GM23338 (cell line): ENCODE measurements around the gene TENM4.

Experiments used
- CREB1 ChIP-seq: fragments of 250-450 bp; sonication (Bioruptor Pico); IDR thresholded peaks from 2 replicates; pipeline ENCODE4 v1.5.0; 2020; ENCODE audit warnings: low read depth, mild to moderate bottlenecking, moderate library complexity
- CTCF ChIP-seq, 2 experiments: fragments of 200-600 bp in 1 of 2; sonication (generic) in 1 of 2; conservative IDR thresholded peaks; 2 replicates each; pipeline versions ENCODE4 v1.5.1 to v1.6.1; 2016 to 2017; ENCODE audit warnings: antibody characterized with exemption in 2 of 2, low read depth in 2 of 2, mild to moderate bottlenecking in 2 of 2, moderate library complexity in 1 of 2
- ETS1 ChIP-seq: IDR thresholded peaks from 2 replicates; pipeline ENCODE4 v1.6.1; 2016; ENCODE audit warnings: antibody characterized with exemption
- EZH2 ChIP-seq: fragments of 200-600 bp; sonication (generic); IDR thresholded peaks from one replicate; pipeline ENCODE4 v1.8.0; 2017; ENCODE audit warnings: antibody characterized with exemption, mild to moderate bottlenecking, low read depth; ENCODE audit not compliant: unreplicated experiment
- EZH2phosphoT487 ChIP-seq: fragments of 200-600 bp; sonication (generic); IDR thresholded peaks from one replicate; pipeline ENCODE4 v1.8.1; 2018; ENCODE audit warnings: antibody characterized with exemption; ENCODE audit not compliant: unreplicated experiment
- JUNB ChIP-seq: IDR thresholded peaks from one replicate; pipeline ENCODE4 v1.6.1; 2016; ENCODE audit warnings: antibody characterized with exemption; ENCODE audit not compliant: unreplicated experiment
- POLR2AphosphoS5 ChIP-seq: IDR thresholded peaks from 2 replicates; pipeline ENCODE4 v1.6.1; 2016; ENCODE audit warnings: antibody characterized with exemption, low read depth
- REST ChIP-seq: IDR thresholded peaks from one replicate; pipeline ENCODE4 v1.6.1; 2018; ENCODE audit warnings: antibody characterized with exemption; ENCODE audit not compliant: unreplicated experiment
- ZNF114 ChIP-seq: fragments of 250-450 bp; sonication (Bioruptor Pico); IDR thresholded peaks from 2 replicates; pipeline ENCODE4 v1.5.0; 2020; ENCODE audit warnings: mild to moderate bottlenecking, moderate library complexity
- ZNF331 ChIP-seq: fragments of 250-450 bp; sonication (Bioruptor Pico); IDR thresholded peaks from 2 replicates; pipeline ENCODE4 v1.5.0; 2020; ENCODE audit warnings: low read depth, mild to moderate bottlenecking, moderate library complexity
- TF ChIP-seq, protein P1 (sequence below): fragments of 250-450 bp; sonication (Bioruptor Pico); IDR thresholded peaks from 2 replicates; pipeline ENCODE4 v1.5.0; 2020; ENCODE audit warnings: mild to moderate bottlenecking, moderate library complexity

GRCh38 chr11:78622666-78623065 is 818.2 kb downstream of the TENM4 start:
- TF ChIP-seq CTCF (conservative IDR thresholded peaks at IDR 0.05; ENCODE audit: low read depth in 2 of 2), result no peak
- no peak for TF ChIP-seq EZH2
- no peak for TF ChIP-seq CREB1 (CRISPR knock-in tag)
- TF ChIP-seq POLR2AphosphoS5, result no peak
- TF ChIP-seq ETS1, result no peak
- TF ChIP-seq REST, result no peak
- no peak for TF ChIP-seq EZH2phosphoT487
- no peak for TF ChIP-seq JUNB
- no peak for TF ChIP-seq ZNF331 (CRISPR knock-in tag)
- TF ChIP-seq, protein P1, sequence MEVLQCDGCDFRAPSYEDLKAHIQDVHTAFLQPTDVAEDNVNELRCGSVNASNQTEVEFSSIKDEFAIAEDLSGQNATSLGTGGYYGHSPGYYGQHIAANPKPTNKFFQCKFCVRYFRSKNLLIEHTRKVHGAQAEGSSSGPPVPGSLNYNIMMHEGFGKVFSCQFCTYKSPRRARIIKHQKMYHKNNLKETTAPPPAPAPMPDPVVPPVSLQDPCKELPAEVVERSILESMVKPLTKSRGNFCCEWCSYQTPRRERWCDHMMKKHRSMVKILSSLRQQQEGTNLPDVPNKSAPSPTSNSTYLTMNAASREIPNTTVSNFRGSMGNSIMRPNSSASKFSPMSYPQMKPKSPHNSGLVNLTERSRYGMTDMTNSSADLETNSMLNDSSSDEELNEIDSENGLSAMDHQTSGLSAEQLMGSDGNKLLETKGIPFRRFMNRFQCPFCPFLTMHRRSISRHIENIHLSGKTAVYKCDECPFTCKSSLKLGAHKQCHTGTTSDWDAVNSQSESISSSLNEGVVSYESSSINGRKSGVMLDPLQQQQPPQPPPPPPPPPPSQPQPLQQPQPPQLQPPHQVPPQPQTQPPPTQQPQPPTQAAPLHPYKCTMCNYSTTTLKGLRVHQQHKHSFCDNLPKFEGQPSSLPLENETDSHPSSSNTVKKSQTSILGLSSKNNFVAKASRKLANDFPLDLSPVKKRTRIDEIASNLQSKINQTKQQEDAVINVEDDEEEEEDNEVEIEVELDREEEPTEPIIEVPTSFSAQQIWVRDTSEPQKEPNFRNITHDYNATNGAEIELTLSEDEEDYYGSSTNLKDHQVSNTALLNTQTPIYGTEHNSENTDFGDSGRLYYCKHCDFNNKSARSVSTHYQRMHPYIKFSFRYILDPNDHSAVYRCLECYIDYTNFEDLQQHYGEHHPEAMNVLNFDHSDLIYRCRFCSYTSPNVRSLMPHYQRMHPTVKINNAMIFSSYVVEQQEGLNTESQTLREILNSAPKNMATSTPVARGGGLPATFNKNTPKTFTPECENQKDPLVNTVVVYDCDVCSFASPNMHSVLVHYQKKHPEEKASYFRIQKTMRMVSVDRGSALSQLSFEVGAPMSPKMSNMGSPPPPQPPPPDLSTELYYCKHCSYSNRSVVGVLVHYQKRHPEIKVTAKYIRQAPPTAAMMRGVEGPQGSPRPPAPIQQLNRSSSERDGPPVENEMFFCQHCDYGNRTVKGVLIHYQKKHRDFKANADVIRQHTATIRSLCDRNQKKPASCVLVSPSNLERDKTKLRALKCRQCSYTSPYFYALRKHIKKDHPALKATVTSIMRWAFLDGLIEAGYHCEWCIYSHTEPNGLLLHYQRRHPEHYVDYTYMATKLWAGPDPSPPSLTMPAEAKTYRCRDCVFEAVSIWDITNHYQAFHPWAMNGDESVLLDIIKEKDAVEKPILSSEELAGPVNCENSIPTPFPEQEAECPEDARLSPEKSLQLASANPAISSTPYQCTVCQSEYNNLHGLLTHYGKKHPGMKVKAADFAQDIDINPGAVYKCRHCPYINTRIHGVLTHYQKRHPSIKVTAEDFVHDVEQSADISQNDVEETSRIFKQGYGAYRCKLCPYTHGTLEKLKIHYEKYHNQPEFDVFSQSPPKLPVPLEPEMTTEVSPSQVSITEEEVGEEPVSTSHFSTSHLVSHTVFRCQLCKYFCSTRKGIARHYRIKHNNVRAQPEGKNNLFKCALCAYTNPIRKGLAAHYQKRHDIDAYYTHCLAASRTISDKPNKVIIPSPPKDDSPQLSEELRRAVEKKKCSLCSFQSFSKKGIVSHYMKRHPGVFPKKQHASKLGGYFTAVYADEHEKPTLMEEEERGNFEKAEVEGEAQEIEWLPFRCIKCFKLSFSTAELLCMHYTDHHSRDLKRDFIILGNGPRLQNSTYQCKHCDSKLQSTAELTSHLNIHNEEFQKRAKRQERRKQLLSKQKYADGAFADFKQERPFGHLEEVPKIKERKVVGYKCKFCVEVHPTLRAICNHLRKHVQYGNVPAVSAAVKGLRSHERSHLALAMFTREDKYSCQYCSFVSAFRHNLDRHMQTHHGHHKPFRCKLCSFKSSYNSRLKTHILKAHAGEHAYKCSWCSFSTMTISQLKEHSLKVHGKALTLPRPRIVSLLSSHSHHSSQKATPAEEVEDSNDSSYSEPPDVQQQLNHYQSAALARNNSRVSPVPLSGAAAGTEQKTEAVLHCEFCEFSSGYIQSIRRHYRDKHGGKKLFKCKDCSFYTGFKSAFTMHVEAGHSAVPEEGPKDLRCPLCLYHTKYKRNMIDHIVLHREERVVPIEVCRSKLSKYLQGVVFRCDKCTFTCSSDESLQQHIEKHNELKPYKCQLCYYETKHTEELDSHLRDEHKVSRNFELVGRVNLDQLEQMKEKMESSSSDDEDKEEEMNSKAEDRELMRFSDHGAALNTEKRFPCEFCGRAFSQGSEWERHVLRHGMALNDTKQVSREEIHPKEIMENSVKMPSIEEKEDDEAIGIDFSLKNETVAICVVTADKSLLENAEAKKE (CRISPR knock-in tag), result no peak
- no peak for TF ChIP-seq ZNF114 (CRISPR knock-in tag)
